GM03348 (cell line): ENCODE measurements around the gene ISX.

ENCODE experiments used
- DNase-seq: peaks from one replicate; pipeline ENCODE4 v3.0.0; 2012; ENCODE audit warnings: low spot score

Gene ISX

GRCh38 chr22:35113341-35113740, 47.4 kb downstream of the ISX start:
- no peak for DNase-seq

- DNase-seq = no peak
Measured at GRCh38 chr22:35114131-35114980, 48.4 kb downstream of the ISX start.

GRCh38 chr22:35115515-35115914, 49.6 kb downstream of the ISX start:
- no peak for DNase-seq

GRCh38 chr22:35116269-35116668, 50.3 kb downstream of the ISX start:
- DNase-seq = no peak

- no peak for DNase-seq
Measured at GRCh38 chr22:35116817-35117216, 50.9 kb downstream of the ISX start.

GRCh38 chr22:35119494-35119893, 53.5 kb downstream of the ISX start:
- no peak for DNase-seq

- DNase-seq = no peak
Measured at GRCh38 chr22:35124691-35125219, 58.8 kb downstream of the ISX start.

- DNase-seq = no peak
Measured at GRCh38 chr22:35126993-35127392, 61.0 kb downstream of the ISX start.

- DNase-seq = no peak
Measured at GRCh38 chr22:35128637-35129036, 62.7 kb downstream of the ISX start.

- no peak for DNase-seq
Measured at GRCh38 chr22:35131525-35132000, 65.6 kb downstream of the ISX start.

GRCh38 chr22:35132568-35132967, 66.6 kb downstream of the ISX start:
- no peak for DNase-seq

GRCh38 chr22:35133702-35134380, 67.9 kb downstream of the ISX start:
- DNase-seq = no peak

- no peak for DNase-seq
Measured at GRCh38 chr22:35134637-35135036, 68.7 kb downstream of the ISX start.

- DNase-seq = no peak
Measured at GRCh38 chr22:35135165-35135564, 69.2 kb downstream of the ISX start.
